ENCODE measurements around the gene PRDX1. TPM values are rescaled to one million over a fixed set of nuclear protein-coding genes. Genes with fewer than 3 reads are reported as not detected.
"Not testable (repeated sequence)": the region's sequence is repeated elsewhere in the genome, so short reads cannot be mapped to it uniquely, and the experiment has no call there.

The PRDX1 gene
- polyA plus RNA-seq, 6 donors from 2014 or later = 171 to 239 (median 203) TPM

- Mint-ChIP-seq H3K27me3 (no peaks in the 10 kb centered on the region), H3K4me1 (peaks cover 11 to 30% (median 24%) of the 10 kb centered on the region in 3 donors), H3K36me3 (peaks cover 0 to 8% of the 10 kb centered on the region in 2 donors), H3K4me3 (peak within 1 kb of the TSS in 1 of 8 donors; percentile 2), H3K9me3 (no peaks in the 10 kb centered on the region), H3K27ac (no peak within 1 kb of the TSS)
- peak; percentile 84 for ATAC-seq (ENCODE audit: low read depth in 2 of 2)
- peak; percentile 99 for DNase-seq
These were observed 30.8 kb downstream of the PRDX1 start, which contains the start of gene TESK2 for GRCh38 chr1:45490626-45491486. TESK2 (minus strand) TSS chr1:45491163; CDS start chr1:45457785, 33,378 bp downstream.

DNA sequence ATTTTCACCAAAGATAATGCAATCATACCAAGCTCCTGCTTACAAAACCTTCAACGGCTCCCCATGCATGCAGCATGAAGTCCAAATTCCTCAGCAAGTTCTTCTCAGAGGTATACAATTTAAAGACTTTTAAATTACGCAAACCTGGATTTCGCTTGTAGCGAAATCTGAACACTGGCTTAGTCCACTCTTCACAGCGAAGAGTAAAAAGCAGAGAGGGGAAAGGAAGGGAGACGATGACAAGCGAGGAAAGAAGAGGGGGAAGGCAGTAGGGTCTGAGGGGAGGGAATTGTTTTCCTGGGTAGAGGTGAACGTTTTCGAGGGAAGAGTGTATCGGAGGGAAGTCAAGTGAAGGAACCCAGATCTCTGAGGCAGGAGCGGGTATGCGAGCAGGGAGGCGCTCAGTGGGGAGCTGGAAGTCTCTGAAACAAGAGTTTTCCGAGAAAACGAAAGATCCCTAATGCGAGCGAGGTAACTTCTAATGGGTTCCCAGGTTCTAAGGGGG is 31.5 kb downstream of the PRDX1 start:
- H3K4me1 Mint-ChIP-seq = peaks cover 11 to 30% (median 24%) of the 10 kb centered on the region in 3 donors
- no peaks in the 10 kb centered on the region for H3K9me3 Mint-ChIP-seq
- H3K27ac Mint-ChIP-seq = no peak overlapping the region
- no peak for ATAC-seq (ENCODE audit: low read depth in 2 of 2)
- no peaks in the 10 kb centered on the region for H3K27me3 Mint-ChIP-seq
- H3K36me3 Mint-ChIP-seq = peaks cover 0 to 4% of the 10 kb centered on the region in 2 donors
- no peak overlapping the region for H3K4me3 Mint-ChIP-seq
- no peak for DNase-seq

- not testable (repeated sequence) for H3K27me3 Mint-ChIP-seq; ATAC-seq (ENCODE audit: low read depth in 2 of 2); H3K36me3 Mint-ChIP-seq; H3K9me3 Mint-ChIP-seq; DNase-seq
- H3K4me3 Mint-ChIP-seq = peak overlapping the region in 2 of 8 donors; percentile 44 to 57
- peak overlapping the region in 1 of 6 donors; percentile 93 for H3K27ac Mint-ChIP-seq
- peaks cover 11 to 30% (median 24%) of the 10 kb centered on the region in 3 donors for H3K4me1 Mint-ChIP-seq
These were observed 32.3 kb downstream of the PRDX1 start for GRCh38 chr1:45489379-45489778.

DNA sequence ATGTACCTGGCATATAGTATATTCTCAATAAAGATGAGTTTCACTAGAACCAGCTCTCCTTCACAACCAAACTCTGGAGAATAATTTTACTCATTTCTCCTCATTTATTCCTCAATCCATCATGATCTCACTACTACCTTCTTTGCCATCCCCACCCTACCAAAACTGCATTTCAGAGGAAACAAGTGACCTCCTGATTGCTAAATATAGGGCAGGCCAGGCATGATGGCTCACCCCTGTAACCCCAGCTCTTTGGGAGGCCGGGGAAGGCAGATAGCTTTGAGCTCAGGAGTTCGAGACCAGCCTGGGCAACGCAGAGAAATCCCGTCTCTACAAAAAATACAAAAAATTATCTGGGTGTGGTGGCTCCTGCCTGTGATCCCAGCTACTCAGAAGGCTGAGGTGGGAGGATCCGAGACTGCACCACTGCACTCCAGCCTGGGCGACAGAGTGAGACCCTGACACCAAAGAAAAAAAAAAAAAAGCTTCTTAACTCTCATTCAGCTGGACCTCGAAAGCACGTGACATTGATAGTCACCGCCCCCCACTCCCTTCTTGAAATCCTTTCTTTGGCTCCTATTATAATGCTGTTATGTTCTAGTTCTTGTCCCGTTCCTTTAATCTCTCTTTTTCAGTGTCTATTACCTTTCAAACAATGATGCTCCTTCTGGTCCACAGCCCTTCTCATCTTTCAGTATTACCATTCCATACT is 32.9 kb downstream of the PRDX1 start:
- H3K9me3 Mint-ChIP-seq = no peaks in the 10 kb centered on the region
- DNase-seq (no peak), ATAC-seq (ENCODE audit: low read depth in 2 of 2) (no peak)
- peak overlapping the region in 2 of 6 donors; percentile 29 to 93 for H3K27ac Mint-ChIP-seq
- peaks cover 11 to 30% (median 24%) of the 10 kb centered on the region in 3 donors for H3K4me1 Mint-ChIP-seq
- H3K36me3 Mint-ChIP-seq = no peaks in the 10 kb centered on the region
- H3K4me3 Mint-ChIP-seq = peak overlapping the region in 5 of 8 donors; percentile 40 to 60 (median 44)
- no peaks in the 10 kb centered on the region for H3K27me3 Mint-ChIP-seq

GRCh38 chr1:45485949-45486348 is 35.7 kb downstream of the PRDX1 start:
- Mint-ChIP-seq H3K27ac (no peak overlapping the region), H3K4me3 (no peak overlapping the region), H3K4me1 (peaks cover 4 to 24% (median 19%) of the 10 kb centered on the region in 3 donors), H3K9me3 (no peaks in the 10 kb centered on the region), H3K27me3 (no peaks in the 10 kb centered on the region), H3K36me3 (no peaks in the 10 kb centered on the region)
- no peak for DNase-seq
- ATAC-seq (ENCODE audit: low read depth in 2 of 2) = no peak

DNA sequence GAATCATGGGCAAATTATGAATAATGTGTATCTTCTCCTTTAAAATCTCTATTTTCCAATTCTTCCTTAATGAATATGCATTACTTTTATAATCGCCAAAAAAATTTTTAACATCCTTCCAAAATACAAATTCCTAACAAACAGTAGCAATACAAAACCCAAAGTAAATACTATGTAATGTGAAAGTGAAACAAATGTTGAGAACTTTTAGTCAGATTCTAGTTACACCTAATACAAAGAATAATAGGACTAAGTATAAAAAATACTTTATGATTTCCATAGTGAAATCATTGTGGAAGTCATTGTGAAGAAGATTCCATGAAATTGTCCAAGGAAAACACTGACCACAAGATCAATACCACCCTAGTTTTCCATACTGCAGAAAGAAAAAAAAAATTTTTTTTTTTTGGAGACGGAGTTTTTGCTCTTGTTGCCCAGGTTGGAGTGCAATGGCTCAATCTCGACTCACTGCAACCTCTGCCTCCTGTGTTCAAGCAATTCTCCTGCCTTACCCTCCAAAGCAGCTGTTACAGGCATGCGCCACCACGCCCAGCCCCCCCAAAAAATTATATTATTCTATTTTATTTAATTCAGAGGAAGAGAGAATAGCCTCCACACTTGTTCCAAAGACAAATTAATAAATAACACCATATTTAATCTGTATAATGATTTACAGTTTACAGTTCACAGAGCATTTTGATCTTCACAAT is 42.5 kb downstream of the PRDX1 start:
- Mint-ChIP-seq H3K4me1 (peaks cover 8 to 19% (median 18%) of the 10 kb centered on the region in 3 donors), H3K27ac (peak overlapping the region in 1 of 6 donors; percentile 81), H3K36me3 (no peaks in the 10 kb centered on the region), H3K9me3 (no peaks in the 10 kb centered on the region), H3K4me3 (no peak overlapping the region), H3K27me3 (no peaks in the 10 kb centered on the region)
- no peak for ATAC-seq (ENCODE audit: low read depth in 2 of 2)
- no peak for DNase-seq

DNA sequence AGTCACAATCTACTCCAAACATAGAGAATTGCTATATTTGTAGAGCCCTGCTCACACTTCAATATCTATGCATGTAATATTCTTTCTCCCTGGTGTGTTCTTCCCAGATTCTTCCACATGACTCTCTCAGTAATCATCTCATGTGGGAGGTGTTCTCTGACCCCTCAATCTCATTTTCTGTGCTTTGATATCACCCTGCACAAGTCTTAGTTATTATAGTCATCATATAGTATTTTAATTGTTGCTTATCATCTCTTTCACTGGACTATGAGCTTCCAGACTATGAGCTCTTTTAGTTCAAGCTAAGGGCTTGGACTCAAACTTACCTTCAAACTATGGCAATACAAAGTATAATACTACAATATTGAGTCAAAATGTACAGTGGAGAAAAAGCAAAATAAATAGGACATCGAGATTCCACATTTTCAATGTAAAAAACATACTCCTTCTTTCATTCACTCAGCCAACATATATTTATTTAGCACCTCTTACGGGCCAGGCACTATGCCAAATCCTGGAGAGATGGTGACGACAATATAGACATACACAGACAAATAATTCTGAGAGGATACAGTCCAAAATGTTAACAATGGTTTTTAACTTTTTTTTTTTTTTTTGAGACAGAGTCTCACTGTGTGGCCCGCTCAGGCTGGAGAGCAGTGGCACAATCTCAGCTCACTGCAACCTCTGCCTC is 43.4 kb downstream of the PRDX1 start:
- ATAC-seq (ENCODE audit: low read depth in 2 of 2) = no peak
- peak overlapping the region in 3 of 6 donors; percentile 20 to 64 (median 58) for H3K27ac Mint-ChIP-seq
- H3K4me1 Mint-ChIP-seq = peaks cover 8 to 24% (median 19%) of the 10 kb centered on the region in 3 donors
- no peak overlapping the region for H3K4me3 Mint-ChIP-seq
- H3K27me3 Mint-ChIP-seq = no peaks in the 10 kb centered on the region
- no peaks in the 10 kb centered on the region for H3K9me3 Mint-ChIP-seq
- H3K36me3 Mint-ChIP-seq = no peaks in the 10 kb centered on the region
- DNase-seq = no peak

DNA sequence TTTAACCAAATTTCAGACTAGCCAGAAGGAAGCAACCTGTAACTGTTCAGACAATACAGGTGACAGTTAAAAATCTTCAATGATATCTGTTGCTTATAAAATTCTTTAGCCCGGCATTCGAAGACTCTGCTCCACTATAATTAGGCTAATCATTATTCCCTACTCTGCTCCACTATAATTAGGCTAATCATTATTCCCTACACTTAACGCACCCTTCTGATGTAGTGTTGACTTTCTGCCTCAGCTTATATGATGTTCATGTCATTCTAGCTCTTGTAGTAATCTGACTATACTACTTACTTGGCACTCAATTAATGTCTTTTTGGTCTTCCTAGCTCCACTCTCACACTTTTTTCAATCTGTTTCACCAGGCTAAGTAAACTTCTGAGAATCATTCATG is 44.0 kb downstream of the PRDX1 start:
- no peaks in the 10 kb centered on the region for H3K27me3 Mint-ChIP-seq
- no peaks in the 10 kb centered on the region for H3K36me3 Mint-ChIP-seq
- H3K4me1 Mint-ChIP-seq = peaks cover 8 to 30% (median 23%) of the 10 kb centered on the region in 3 donors
- no peak overlapping the region for H3K4me3 Mint-ChIP-seq
- no peak for ATAC-seq (ENCODE audit: low read depth in 2 of 2)
- H3K27ac Mint-ChIP-seq = peak overlapping the region in 3 of 6 donors; percentile 20 to 64 (median 58)
- no peak for DNase-seq
- H3K9me3 Mint-ChIP-seq = no peaks in the 10 kb centered on the region

DNA sequence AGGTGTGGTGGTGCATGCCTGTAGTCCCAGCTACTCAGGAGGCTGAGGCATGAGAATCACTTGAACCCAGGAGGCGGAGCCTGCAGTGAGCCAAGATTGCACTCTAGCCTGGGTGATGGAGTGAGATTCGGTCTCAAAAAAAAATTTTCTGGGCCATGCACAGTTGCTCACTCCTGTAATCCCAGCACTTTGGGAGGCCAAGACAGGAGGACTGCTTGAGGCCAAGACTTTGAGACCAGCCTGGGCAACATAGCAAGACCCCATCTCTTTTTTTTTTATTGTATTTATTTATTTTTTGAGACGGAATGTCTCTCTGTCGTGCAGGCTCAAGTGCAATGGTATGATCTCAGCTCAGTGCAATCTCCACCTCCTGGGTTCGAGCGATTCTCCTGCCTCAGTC is 47.5 kb downstream of the PRDX1 start:
- H3K4me1 Mint-ChIP-seq = peaks cover 22 to 46% (median 37%) of the 10 kb centered on the region in 3 donors

DNA sequence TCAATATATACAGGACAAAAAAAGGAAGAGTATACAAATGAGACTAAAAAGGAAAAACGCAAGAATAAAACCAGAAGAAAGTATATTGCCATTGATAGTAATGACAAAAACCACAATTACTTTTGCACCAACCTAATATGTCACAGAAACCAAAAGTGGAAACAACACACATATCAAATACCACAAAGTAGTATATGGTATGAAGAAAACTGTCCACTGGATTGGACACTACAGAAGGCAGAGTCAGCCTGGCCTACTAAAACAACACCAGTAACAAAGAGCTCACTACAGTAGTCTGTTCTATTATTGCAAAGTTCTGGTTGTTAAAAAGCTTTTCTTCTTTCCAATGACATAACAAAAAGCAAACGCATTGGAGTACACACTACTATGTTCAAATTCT is 48.4 kb downstream of the PRDX1 start:
- Mint-ChIP-seq H3K4me1 (peaks cover 22 to 40% (median 32%) of the 10 kb centered on the region in 3 donors), H3K9me3 (no peaks in the 10 kb centered on the region), H3K27ac (peak overlapping the region in 3 of 6 donors; percentile 69 to 77 (median 71)), H3K27me3 (no peaks in the 10 kb centered on the region), H3K36me3 (no peaks in the 10 kb centered on the region), H3K4me3 (no peak overlapping the region)
- ATAC-seq (ENCODE audit: low read depth in 2 of 2) (peak in 1 of 2 donors; percentile 25), DNase-seq (no peak)

More for the DNA sequence above, 47.5 kb downstream of the PRDX1 start:
- not testable (repeated sequence) for H3K9me3 Mint-ChIP-seq; H3K27me3 Mint-ChIP-seq; H3K4me3 Mint-ChIP-seq; H3K36me3 Mint-ChIP-seq; H3K27ac Mint-ChIP-seq; DNase-seq; ATAC-seq (ENCODE audit: low read depth in 2 of 2)

DNA sequence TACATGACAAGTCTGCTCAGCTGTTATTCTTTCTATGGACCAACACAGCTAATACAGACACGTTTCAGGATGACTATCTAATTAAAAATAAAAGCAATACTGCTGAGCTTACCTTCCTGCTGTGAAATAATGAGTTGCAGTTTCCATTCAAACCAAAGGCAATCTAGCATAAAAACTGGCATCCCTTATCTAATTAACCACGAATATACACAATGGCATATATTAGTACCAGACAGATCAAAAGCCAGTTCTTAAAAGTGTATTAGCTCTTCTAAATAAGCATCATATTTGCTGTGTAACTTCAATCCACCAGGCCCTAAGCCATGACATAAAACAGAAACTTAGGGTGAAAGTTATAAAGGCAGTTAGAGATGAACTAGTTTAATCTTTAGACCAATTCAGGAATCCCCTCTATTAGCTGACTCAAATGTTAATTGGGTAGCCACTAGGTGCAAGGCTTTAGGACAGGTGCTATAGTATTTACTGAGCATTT is 51.3 kb downstream of the PRDX1 start:
- H3K27me3 Mint-ChIP-seq = no peaks in the 10 kb centered on the region
- ATAC-seq (ENCODE audit: low read depth in 2 of 2) = no peak
- H3K36me3 Mint-ChIP-seq = no peaks in the 10 kb centered on the region
- H3K9me3 Mint-ChIP-seq = no peaks in the 10 kb centered on the region
- peak overlapping the region in 1 of 6 donors; percentile 54 for H3K27ac Mint-ChIP-seq
- DNase-seq = no peak
- no peak overlapping the region for H3K4me3 Mint-ChIP-seq
- peaks cover 21 to 47% (median 28%) of the 10 kb centered on the region in 3 donors for H3K4me1 Mint-ChIP-seq

GRCh38 chr1:45467353-45467752 is 54.3 kb downstream of the PRDX1 start:
- H3K36me3 Mint-ChIP-seq, H3K9me3 Mint-ChIP-seq, DNase-seq, H3K27me3 Mint-ChIP-seq: not testable (repeated sequence)
- H3K4me3 Mint-ChIP-seq = peak overlapping the region in 3 of 8 donors; percentile 3 to 84 (median 57)
- ATAC-seq (ENCODE audit: low read depth in 2 of 2) = peak; percentile 60 to 84
- peak overlapping the region in 1 of 6 donors; percentile 24 for H3K27ac Mint-ChIP-seq
- peaks cover 14 to 25% (median 20%) of the 10 kb centered on the region in 3 donors for H3K4me1 Mint-ChIP-seq
